ENCODE results near the gene WDR82.

DNA sequence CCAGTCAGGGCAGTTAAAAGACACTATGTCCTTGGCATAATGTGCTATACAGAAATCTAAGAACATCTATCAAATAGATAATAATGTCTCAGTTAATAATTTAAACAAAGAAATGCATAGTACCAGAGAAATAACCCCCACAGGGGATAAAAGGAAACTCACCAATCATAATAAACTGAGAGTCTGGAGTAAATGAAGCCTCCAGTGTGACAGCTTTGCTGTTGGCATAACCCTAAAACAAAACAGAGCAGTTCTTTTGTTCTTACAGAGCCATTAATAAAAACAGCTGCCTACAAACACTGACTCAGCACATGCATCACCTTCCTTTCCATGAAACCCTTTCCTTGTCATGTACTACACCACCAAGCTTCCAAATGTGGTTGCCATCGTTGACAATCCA lies 19.4 kb downstream of the WDR82 start:
- TF ChIP-seq CTCF (IDR thresholded peaks at IDR 0.05) = no peak
- TF ChIP-seq POLR2A (IDR thresholded peaks at IDR 0.05) = no peak
